K562 (cell line): ENCODE data around the gene FBXO4. TPM values are rescaled to one million over a fixed set of nuclear protein-coding genes. Genes with fewer than 3 reads are reported as not detected.

Source experiments
- CAMTA2 ChIP-seq: fragments of 250-450 bp; sonication (Bioruptor Pico); conservative IDR thresholded peaks from 2 replicates; pipeline ENCODE4 v1.5.1; 2022
- DNMT1 ChIP-seq: fragments of 450-650 bp; IDR thresholded peaks from 2 replicates; pipeline ENCODE4 v1.6.1; 2016; ENCODE audit warnings: antibody characterized with exemption, mild to moderate bottlenecking
- E2F1 ChIP-seq: sonication (generic); formaldehyde crosslinking; IDR thresholded peaks from 2 replicates; pipeline ENCODE4 v1.8.1; 2023; ENCODE audit warnings: mild to moderate bottlenecking, missing genetic modification reagents, moderate library complexity
- EHMT2 ChIP-seq: fragments of 450-650 bp; IDR thresholded peaks from 2 replicates; pipeline ENCODE4 v1.6.1; 2018; ENCODE audit warnings: antibody characterized with exemption
- FOSL1 ChIP-seq: fragments of 200-800 bp; sonication (Bioruptor generic); conservative IDR thresholded peaks from 2 replicates; pipeline ENCODE4 v1.6.1; 2016; ENCODE audit warnings: missing genetic modification characterization, missing compliant biosample characterization
- FOXK2 ChIP-seq, 2 experiments: fragments of 450-650 bp; IDR thresholded peaks in 1 of 2; conservative IDR thresholded peaks in 1 of 2; 2 replicates each; pipeline ENCODE4 v1.6.1; 2016; ENCODE audit warnings: low read depth in 2 of 2, mild to moderate bottlenecking in 1 of 2
- LCOR ChIP-seq: sonication (generic); formaldehyde crosslinking; IDR thresholded peaks from 2 replicates; pipeline ENCODE4 v1.8.0; 2022; ENCODE audit warnings: mild to moderate bottlenecking, missing genetic modification reagents
- NFIX ChIP-seq: fragments of 250-450 bp; sonication (Bioruptor Pico); IDR thresholded peaks from 2 replicates; pipeline ENCODE4 v1.4.0; 2020; ENCODE audit warnings: low read depth, mild to moderate bottlenecking, moderate library complexity
- TAF9B ChIP-seq: fragments of 450-650 bp; IDR thresholded peaks from 2 replicates; pipeline ENCODE4 v1.6.1; 2018; ENCODE audit warnings: mild to moderate bottlenecking; ENCODE audit not compliant: partially characterized antibody
- polyA plus RNA-seq, 8 experiments: library from polyadenylated mRNA; depleted of rRNA in 4 of 8; stranded (reverse) in 5 of 8; unstranded in 3 of 8; fragments of >200 nt; fragmentation: Nextera tagmentation in 2 of 8; fragmentation: Illumina TruSeq in 1 of 8; extraction: Ambion mirVana in 2 of 8; extraction: Trizol in 1 of 8; gene quantifications; 2 replicates each; pipeline versions ENCODE4 v1.2.1 to v1.2.3, GENCODE V29; 2011 to 2014; ENCODE audit warnings: inconsistent platforms in 1 of 8, missing spikeins in 1 of 8
- total RNA-seq, 7 experiments: library from RNA; depleted of rRNA in 6 of 7; stranded (reverse); fragments of >200 nt in 6 of 7; fragmentation: Illumina TruSeq in 2 of 7; extraction: Trizol in 2 of 7; gene quantifications; 2 replicates each; pipeline versions ENCODE4 v1.2.1 to v1.2.3, GENCODE V29; 2011 to 2021; ENCODE audit warnings: low replicate concordance in 1 of 7
- TF ChIP-seq, protein P1 (sequence below): fragments of 200-600 bp; sonication (generic); IDR thresholded peaks from one replicate; pipeline ENCODE4 v1.6.1; 2012; ENCODE audit warnings: mild to moderate bottlenecking, low read depth, low read length, inconsistent platforms
- TF ChIP-seq, protein P2 (sequence below): IDR thresholded peaks from 2 replicates; pipeline ENCODE4 v1.6.1; 2016; ENCODE audit warnings: missing genetic modification characterization, missing compliant biosample characterization

The FBXO4 gene
- total and polyA plus RNA-seq, 9 of the 15 experiments (the other 6 are each of a cell fraction or from before 2014, with no cell fraction given), result 5.9 to 33.4 (median 19.6) TPM

DNA sequence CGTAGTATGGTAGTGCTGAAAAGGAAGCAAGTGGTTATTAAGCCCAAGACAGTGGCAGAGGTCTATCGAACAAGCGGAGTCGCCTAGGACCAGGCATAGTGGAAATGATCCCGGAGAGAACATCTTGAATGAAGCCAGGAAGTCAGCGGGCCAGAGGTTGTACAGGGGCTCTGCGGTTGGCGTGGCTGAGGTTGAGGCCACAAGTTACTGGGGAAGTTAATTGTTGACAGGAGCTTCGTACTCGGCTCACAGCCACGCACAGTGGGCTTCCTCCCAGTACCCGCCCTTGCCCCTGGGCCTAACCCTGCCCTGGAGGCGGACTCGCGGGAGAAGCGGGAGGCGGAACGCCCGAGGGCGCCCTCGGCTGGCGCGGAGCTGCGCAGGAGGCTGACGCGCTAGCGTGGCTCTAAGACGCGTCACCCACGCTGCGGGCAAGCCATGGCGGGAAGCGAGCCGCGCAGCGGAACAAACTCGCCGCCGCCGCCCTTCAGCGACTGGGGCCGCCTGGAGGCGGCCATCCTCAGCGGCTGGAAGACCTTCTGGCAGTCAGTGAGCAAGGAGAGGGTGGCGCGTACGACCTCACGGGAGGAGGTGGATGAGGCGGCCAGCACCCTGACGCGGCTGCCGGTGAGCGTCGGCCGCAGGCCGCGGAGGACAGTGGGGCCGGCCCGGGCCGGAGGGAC lies at the start of gene FBXO4 (continued):
- TF ChIP-seq, protein P1, sequence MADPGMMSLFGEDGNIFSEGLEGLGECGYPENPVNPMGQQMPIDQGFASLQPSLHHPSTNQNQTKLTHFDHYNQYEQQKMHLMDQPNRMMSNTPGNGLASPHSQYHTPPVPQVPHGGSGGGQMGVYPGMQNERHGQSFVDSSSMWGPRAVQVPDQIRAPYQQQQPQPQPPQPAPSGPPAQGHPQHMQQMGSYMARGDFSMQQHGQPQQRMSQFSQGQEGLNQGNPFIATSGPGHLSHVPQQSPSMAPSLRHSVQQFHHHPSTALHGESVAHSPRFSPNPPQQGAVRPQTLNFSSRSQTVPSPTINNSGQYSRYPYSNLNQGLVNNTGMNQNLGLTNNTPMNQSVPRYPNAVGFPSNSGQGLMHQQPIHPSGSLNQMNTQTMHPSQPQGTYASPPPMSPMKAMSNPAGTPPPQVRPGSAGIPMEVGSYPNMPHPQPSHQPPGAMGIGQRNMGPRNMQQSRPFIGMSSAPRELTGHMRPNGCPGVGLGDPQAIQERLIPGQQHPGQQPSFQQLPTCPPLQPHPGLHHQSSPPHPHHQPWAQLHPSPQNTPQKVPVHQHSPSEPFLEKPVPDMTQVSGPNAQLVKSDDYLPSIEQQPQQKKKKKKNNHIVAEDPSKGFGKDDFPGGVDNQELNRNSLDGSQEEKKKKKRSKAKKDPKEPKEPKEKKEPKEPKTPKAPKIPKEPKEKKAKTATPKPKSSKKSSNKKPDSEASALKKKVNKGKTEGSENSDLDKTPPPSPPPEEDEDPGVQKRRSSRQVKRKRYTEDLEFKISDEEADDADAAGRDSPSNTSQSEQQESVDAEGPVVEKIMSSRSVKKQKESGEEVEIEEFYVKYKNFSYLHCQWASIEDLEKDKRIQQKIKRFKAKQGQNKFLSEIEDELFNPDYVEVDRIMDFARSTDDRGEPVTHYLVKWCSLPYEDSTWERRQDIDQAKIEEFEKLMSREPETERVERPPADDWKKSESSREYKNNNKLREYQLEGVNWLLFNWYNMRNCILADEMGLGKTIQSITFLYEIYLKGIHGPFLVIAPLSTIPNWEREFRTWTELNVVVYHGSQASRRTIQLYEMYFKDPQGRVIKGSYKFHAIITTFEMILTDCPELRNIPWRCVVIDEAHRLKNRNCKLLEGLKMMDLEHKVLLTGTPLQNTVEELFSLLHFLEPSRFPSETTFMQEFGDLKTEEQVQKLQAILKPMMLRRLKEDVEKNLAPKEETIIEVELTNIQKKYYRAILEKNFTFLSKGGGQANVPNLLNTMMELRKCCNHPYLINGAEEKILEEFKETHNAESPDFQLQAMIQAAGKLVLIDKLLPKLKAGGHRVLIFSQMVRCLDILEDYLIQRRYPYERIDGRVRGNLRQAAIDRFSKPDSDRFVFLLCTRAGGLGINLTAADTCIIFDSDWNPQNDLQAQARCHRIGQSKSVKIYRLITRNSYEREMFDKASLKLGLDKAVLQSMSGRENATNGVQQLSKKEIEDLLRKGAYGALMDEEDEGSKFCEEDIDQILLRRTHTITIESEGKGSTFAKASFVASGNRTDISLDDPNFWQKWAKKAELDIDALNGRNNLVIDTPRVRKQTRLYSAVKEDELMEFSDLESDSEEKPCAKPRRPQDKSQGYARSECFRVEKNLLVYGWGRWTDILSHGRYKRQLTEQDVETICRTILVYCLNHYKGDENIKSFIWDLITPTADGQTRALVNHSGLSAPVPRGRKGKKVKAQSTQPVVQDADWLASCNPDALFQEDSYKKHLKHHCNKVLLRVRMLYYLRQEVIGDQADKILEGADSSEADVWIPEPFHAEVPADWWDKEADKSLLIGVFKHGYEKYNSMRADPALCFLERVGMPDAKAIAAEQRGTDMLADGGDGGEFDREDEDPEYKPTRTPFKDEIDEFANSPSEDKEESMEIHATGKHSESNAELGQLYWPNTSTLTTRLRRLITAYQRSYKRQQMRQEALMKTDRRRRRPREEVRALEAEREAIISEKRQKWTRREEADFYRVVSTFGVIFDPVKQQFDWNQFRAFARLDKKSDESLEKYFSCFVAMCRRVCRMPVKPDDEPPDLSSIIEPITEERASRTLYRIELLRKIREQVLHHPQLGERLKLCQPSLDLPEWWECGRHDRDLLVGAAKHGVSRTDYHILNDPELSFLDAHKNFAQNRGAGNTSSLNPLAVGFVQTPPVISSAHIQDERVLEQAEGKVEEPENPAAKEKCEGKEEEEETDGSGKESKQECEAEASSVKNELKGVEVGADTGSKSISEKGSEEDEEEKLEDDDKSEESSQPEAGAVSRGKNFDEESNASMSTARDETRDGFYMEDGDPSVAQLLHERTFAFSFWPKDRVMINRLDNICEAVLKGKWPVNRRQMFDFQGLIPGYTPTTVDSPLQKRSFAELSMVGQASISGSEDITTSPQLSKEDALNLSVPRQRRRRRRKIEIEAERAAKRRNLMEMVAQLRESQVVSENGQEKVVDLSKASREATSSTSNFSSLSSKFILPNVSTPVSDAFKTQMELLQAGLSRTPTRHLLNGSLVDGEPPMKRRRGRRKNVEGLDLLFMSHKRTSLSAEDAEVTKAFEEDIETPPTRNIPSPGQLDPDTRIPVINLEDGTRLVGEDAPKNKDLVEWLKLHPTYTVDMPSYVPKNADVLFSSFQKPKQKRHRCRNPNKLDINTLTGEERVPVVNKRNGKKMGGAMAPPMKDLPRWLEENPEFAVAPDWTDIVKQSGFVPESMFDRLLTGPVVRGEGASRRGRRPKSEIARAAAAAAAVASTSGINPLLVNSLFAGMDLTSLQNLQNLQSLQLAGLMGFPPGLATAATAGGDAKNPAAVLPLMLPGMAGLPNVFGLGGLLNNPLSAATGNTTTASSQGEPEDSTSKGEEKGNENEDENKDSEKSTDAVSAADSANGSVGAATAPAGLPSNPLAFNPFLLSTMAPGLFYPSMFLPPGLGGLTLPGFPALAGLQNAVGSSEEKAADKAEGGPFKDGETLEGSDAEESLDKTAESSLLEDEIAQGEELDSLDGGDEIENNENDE, result no peak
- TF ChIP-seq FOSL1, result no peak; the same call in 1 of the 2 replicates
- TF ChIP-seq E2F1 (CRISPR knock-in tag), result peak; percentile 96
- TF ChIP-seq DNMT1, result no peak
- TF ChIP-seq TAF9B, result peak; percentile 85
- TF ChIP-seq, protein P2, sequence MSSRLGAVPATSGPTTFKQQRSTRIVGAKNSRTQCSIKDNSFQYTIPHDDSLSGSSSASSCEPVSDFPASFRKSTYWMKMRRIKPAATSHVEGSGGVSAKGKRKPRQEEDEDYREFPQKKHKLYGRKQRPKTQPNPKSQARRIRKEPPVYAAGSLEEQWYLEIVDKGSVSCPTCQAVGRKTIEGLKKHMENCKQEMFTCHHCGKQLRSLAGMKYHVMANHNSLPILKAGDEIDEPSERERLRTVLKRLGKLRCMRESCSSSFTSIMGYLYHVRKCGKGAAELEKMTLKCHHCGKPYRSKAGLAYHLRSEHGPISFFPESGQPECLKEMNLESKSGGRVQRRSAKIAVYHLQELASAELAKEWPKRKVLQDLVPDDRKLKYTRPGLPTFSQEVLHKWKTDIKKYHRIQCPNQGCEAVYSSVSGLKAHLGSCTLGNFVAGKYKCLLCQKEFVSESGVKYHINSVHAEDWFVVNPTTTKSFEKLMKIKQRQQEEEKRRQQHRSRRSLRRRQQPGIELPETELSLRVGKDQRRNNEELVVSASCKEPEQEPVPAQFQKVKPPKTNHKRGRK (tag), result no peak
- TF ChIP-seq FOXK2 (conservative IDR thresholded peaks at IDR 0.05 in 1 of 2, IDR thresholded peaks at IDR 0.05 in 1 of 2; ENCODE audit: low read depth in 2 of 2), result peak in 1 of 2 experiments; percentile 71; a peak in 2 of 4 replicates
- no peak for TF ChIP-seq EHMT2
- TF ChIP-seq LCOR (CRISPR knock-in tag), result peak; percentile 67; the same call in 1 of the 2 replicates
- TF ChIP-seq CAMTA2, result no peak
- no peak for TF ChIP-seq NFIX
